Heart left ventricle (tissue), 16 donors: Measurements from ENCODE around the gene RANGAP1. TPM values are rescaled to one million over a fixed set of nuclear protein-coding genes. Genes with fewer than 3 reads are reported as not detected.

ENCODE experiments used
- ATAC-seq, 4 donors: fragments of 200-7000 bp; cut with Tn5 transposase; one replicate each; pipeline ENCODE4 v1.9.1; 2020 to 2022; ENCODE audit warnings: moderate library complexity in 4 of 4, mild to moderate bottlenecking in 3 of 4, moderate number of reproducible peaks in 1 of 4
- DNase-seq, 5 donors: peaks; one replicate each; pipeline ENCODE4 v3.0.0-alpha.2; 2020
- H3K27ac ChIP-seq, 12 donors: fragments of 200-600 bp; sonication (generic) in 4 of 12; one replicate each; pipeline versions ENCODE4 v1.5.0 to v1.8.0; 2016 to 2022; ENCODE audit warnings: mild to moderate bottlenecking in 2 of 12
- H3K27me3 ChIP-seq, 9 donors: fragments of 200-600 bp; sonication (generic) in 2 of 9; one replicate each; pipeline versions ENCODE4 v1.5.1 to v1.8.0; 2016 to 2022; ENCODE audit warnings: mild to moderate bottlenecking in 3 of 9
- H3K36me3 ChIP-seq, 9 donors: fragments of 200-600 bp; sonication (generic) in 2 of 9; one replicate each; pipeline versions ENCODE4 v1.5.0 to v1.8.0; 2018 to 2022; ENCODE audit warnings: mild to moderate bottlenecking in 2 of 9
- H3K4me1 ChIP-seq, 12 donors: fragments of 200-600 bp; sonication (generic) in 4 of 12; one replicate each; pipeline versions ENCODE4 v1.5.0 to v1.8.0; 2016 to 2022; ENCODE audit warnings: mild to moderate bottlenecking in 3 of 12
- H3K4me3 ChIP-seq, 12 donors: fragments of 200-600 bp; sonication (generic) in 4 of 12; one replicate each; pipeline versions ENCODE4 v1.5.0 to v1.8.0; 2017 to 2022; ENCODE audit warnings: mild to moderate bottlenecking in 9 of 12, moderate library complexity in 4 of 12
- H3K9me3 ChIP-seq, 12 donors: fragments of 200-600 bp; sonication (generic) in 4 of 12; one replicate each; pipeline versions ENCODE4 v1.5.0 to v1.8.0; 2016 to 2022; ENCODE audit warnings: mild to moderate bottlenecking in 1 of 12
- CTCF ChIP-seq, 12 donors: fragments of 200-600 bp; sonication (generic) in 4 of 12; IDR thresholded peaks; one replicate each; pipeline versions ENCODE4 v1.5.0 to v1.8.0; 2018 to 2022; ENCODE audit warnings: antibody characterized with exemption in 12 of 12, mild to moderate bottlenecking in 5 of 12
- POLR2A ChIP-seq, 2 donors: fragments of 450-650 bp; IDR thresholded peaks; one replicate each; pipeline ENCODE4 v1.6.1; 2017; ENCODE audit warnings: antibody characterized with exemption in 2 of 2, mild to moderate bottlenecking in 2 of 2, moderate library complexity in 2 of 2
- WGBS, 4 donors: extraction: QIAGEN DNeasy Blood & Tissue Kit in 2 of 4; methylation state at CpG; one replicate each; pipeline versions ENCODE4 v1.1.5 to v1.1.7; 2013 to 2018; 5-methylcytosine and 5-hydroxymethylcytosine counted together
- intact Hi-C, 10 donors: fragments of 100-400 bp; cut with DNase I; formaldehyde crosslinking; loops; one replicate each; pipeline versions ENCODE4 v1.11.1 to v1.14.2; 2022
- polyA plus RNA-seq, 2 donors: library from polyadenylated mRNA; stranded (reverse); fragments of 200-250 nt; gene quantifications; one replicate each; pipeline ENCODE4 v1.2.3, GENCODE V29; 2013
- total RNA-seq, 9 donors: library from RNA; depleted of rRNA in 2 of 9; stranded (reverse); fragments of >200 nt in 2 of 9; fragmentation: NEBNext Ultra II Directional in 3 of 9; extraction: Animal tissue kit (Norgen Biotek cat#: 25700) in 3 of 9; gene quantifications; one replicate each; pipeline versions ENCODE4 v1.1.0 to v1.2.4, GENCODE V29; 2016 to 2023
- donor health status: ischemic (EF 13 %, LVEDD 7.1; RV severe dilation, severe dysfunction).
- donor health status: healthy with polysubstance abuse.
- donor health status: DM: no; HTN: yes; CAD: no.
- donor health status: DM: no; HTN: no; CAD: no.
- donor health status: ischemic (EF 25% LVEDD 6.9; RV normal size, moderate dysfunction).
- donor health status: ischemic (EF 25% LVEDD 5.7; RV mildly dilated, moderate dysfunction).
- donor health status: healthy.
- donor health status: DM: yes; HTN: yes; CAD: no.
- donor health status: ischemic (EF 35%, LVEDD 5.7; RV mildly dilated, moderate dysfunction).
- donor health status: nonischemic (EF 11% LVEDD 7.7; RV severe dilation, severe dysfunction).
- donor health status: DM: yes; HTN: yes; CAD: no.
- donor health status: PGD.
- donor health status: ischemic (EF 29% LVEDD 5.4; RV normal size, mild dysfunction).
- donor health status: nonischemic (EF 23%, LVEDD 6.1; RV moderate dilation, normal function).

RANGAP1 gene
- total and polyA plus RNA-seq, 11 donors = 23.7 to 125 (median 35.0) TPM

GRCh38 chr22:41256254-41257253 lies 29.4 kb downstream of the RANGAP1 start:
- intact Hi-C loops = no loop called here
- peak overlapping the region in 1 of 12 donors; percentile 10 for H3K27ac ChIP-seq
- peaks cover 0 to 14% (median 4%) of the 10 kb centered on the region in 12 donors for H3K4me1 ChIP-seq
- H3K9me3 ChIP-seq = no peaks in the 10 kb centered on the region
- peaks cover 0 to 100% (median 77%) of the 10 kb centered on the region in 9 donors for H3K36me3 ChIP-seq
- H3K4me3 ChIP-seq = no peak overlapping the region
- no peaks in the 10 kb centered on the region for H3K27me3 ChIP-seq
- 75 to 78% (median 77%) methylated on average over 15 to 20 of the region's 20 CpGs for WGBS, 4 donors
- ATAC-seq (no peak), DNase-seq (no peak)
- TF ChIP-seq POLR2A (IDR thresholded peaks at IDR 0.05) (no peak), CTCF (IDR thresholded peaks at IDR 0.05) (no peak)

GRCh38 chr22:41254230-41254629 lies 31.8 kb downstream of the RANGAP1 start:
- DNase-seq (no peak), ATAC-seq (no peak)
- peaks cover 0 to 100% (median 81%) of the 10 kb centered on the region in 9 donors for H3K36me3 ChIP-seq
- no peak overlapping the region for H3K4me3 ChIP-seq
- WGBS, 4 donors = 89 to 92% (median 91%) methylated on average over 7 of the region's 7 CpGs
- intact Hi-C loops = no loop called here
- peaks cover 0 to 11% (median 0%) of the 10 kb centered on the region in 12 donors for H3K4me1 ChIP-seq
- H3K9me3 ChIP-seq = no peaks in the 10 kb centered on the region
- H3K27ac ChIP-seq = no peak overlapping the region
- H3K27me3 ChIP-seq = no peaks in the 10 kb centered on the region
- TF ChIP-seq POLR2A (IDR thresholded peaks at IDR 0.05) (no peak), CTCF (IDR thresholded peaks at IDR 0.05) (no peak)

- no peak for TF ChIP-seq POLR2A (IDR thresholded peaks at IDR 0.05)
- TF ChIP-seq CTCF (IDR thresholded peaks at IDR 0.05) = no peak
- Histone ChIP-seq H3K4me3 (no peak overlapping the region), H3K27ac (no peak overlapping the region), H3K36me3 (peaks cover 0 to 100% (median 83%) of the 10 kb centered on the region in 9 donors), H3K9me3 (no peaks in the 10 kb centered on the region), H3K4me1 (peaks cover 0 to 16% (median 0%) of the 10 kb centered on the region in 12 donors), H3K27me3 (no peaks in the 10 kb centered on the region)
- ATAC-seq = no peak
- no peak for DNase-seq
- WGBS, 4 donors = 87 to 94% (median 93%) methylated on average over 8 of the region's 8 CpGs
- intact Hi-C loops = no loop called here
Measured at GRCh38 chr22:41252365-41252764, 33.6 kb downstream of the RANGAP1 start.

GRCh38 chr22:41250127-41250526 lies 35.9 kb downstream of the RANGAP1 start:
- WGBS, 4 donors = 92 to 96% (median 95%) methylated on average over 12 of the region's 12 CpGs
- DNase-seq = no peak
- intact Hi-C loops = no loop called here

More at GRCh38 chr22:41250127-41250526, 35.9 kb downstream of the RANGAP1 start:
- TF ChIP-seq POLR2A (IDR thresholded peaks at IDR 0.05) (no peak), CTCF (IDR thresholded peaks at IDR 0.05) (no peak)
- Histone ChIP-seq H3K9me3 (no peaks in the 10 kb centered on the region), H3K4me1 (peaks cover 0 to 14% (median 0%) of the 10 kb centered on the region in 12 donors), H3K36me3 (peaks cover 0 to 100% (median 71%) of the 10 kb centered on the region in 9 donors), H3K27me3 (no peaks in the 10 kb centered on the region), H3K4me3 (no peak overlapping the region), H3K27ac (no peak overlapping the region)
- ATAC-seq = no peak
